Measurements from ENCODE around the gene IL1RAPL1.

Gene IL1RAPL1

DNA sequence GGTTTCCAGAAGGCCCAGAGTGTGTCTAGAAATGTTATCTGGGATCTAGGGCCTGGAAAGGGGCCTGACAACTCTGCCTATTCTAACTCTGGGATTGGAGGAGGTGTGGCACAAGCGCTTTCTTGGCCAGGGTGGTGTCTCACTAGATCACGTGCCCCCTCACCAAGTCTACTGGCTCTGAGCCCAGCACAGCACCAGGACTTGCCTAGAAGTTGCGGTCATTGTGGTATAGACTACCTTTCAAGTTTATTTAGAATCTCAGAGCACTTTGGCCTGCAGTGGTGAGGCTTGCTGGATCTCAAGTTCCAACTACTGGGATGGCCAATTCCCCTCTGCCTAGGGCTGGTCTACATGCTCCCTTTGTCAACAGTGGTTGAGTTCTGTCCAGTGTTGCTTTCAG lies 1404.8 kb downstream of the IL1RAPL1 start:
- DNase-seq (ENCODE audit: low read depth), result no peak
- TF ChIP-seq, protein P1, sequence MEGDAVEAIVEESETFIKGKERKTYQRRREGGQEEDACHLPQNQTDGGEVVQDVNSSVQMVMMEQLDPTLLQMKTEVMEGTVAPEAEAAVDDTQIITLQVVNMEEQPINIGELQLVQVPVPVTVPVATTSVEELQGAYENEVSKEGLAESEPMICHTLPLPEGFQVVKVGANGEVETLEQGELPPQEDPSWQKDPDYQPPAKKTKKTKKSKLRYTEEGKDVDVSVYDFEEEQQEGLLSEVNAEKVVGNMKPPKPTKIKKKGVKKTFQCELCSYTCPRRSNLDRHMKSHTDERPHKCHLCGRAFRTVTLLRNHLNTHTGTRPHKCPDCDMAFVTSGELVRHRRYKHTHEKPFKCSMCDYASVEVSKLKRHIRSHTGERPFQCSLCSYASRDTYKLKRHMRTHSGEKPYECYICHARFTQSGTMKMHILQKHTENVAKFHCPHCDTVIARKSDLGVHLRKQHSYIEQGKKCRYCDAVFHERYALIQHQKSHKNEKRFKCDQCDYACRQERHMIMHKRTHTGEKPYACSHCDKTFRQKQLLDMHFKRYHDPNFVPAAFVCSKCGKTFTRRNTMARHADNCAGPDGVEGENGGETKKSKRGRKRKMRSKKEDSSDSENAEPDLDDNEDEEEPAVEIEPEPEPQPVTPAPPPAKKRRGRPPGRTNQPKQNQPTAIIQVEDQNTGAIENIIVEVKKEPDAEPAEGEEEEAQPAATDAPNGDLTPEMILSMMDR (IDR thresholded peaks at IDR 0.05; ENCODE audit: low read depth, low read length, missing control alignments), result no peak
- no peak overlapping the region for H3K4me3 ChIP-seq (ENCODE audit: low read depth, low read length)
- in situ Hi-C loops (cut with HindIII; ENCODE audit: low sequenced_read_pairs), result no loop called here

DNA sequence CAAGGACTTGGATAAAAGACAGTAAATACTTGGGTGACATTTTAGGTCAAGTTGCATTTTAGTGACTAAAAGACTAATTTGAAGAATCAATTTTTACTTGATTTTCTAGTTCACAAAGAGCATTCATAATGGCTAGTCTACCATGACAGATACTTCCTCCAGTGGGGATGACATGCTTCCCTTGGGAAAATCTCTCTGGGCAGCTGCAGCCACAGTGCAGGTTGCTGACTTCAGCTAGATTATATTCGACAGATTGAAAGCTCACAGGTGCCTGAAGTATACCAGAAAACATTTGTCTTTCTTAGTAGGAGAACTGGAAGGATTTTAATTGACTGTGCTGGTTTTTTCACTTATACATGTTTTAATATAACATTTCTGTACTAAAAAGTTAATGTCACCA lies 1418.6 kb downstream of the IL1RAPL1 start:
- TF ChIP-seq, protein P1 (IDR thresholded peaks at IDR 0.05; ENCODE audit: low read depth, low read length, missing control alignments), result no peak
- in situ Hi-C loops (cut with HindIII; ENCODE audit: low sequenced_read_pairs), result loop anchor here (5.0 kb wide), 1 partner anchor 84 kb away; no protein-coding TSS in a partner anchor

More for the DNA sequence above, 1418.6 kb downstream of the IL1RAPL1 start:
- no peak for DNase-seq (ENCODE audit: low read depth)
- no peak overlapping the region for H3K4me3 ChIP-seq (ENCODE audit: low read depth, low read length)
